PC-3 (cell line): ENCODE results near the gene PPP2R1B. TPM values are rescaled to one million over a fixed set of nuclear protein-coding genes. Genes with fewer than 3 reads are reported as not detected.

Experiments
- ATAC-seq: fragments of 200-7000 bp; cut with Tn5 transposase; 2 replicates; pipeline ENCODE4 v1.9.1; 2020; ENCODE audit warnings: mild to moderate bottlenecking, moderate library complexity
- BruUV-seq: library from RNA; stranded (reverse); fragments of 400-500 nt; replicated peaks from 2 replicates; lab custom pipeline; 2021; lab: Mats Ljungman, UMichigan
- CTCF ChIA-PET: fragments of 300-600 bp; sonication (Branson Sonifier 250); formaldehyde crosslinking; loops from one replicate; lab custom pipeline; 2022; ENCODE audit warnings: antibody characterized with exemption; lab: Charles Lee
- POLR2A ChIA-PET: fragments of 300-600 bp; sonication (Branson Sonifier 250); formaldehyde crosslinking; loops from one replicate; lab custom pipeline; 2022; ENCODE audit warnings: antibody characterized with exemption; ENCODE audit not compliant: unreplicated experiment; lab: Charles Lee
- DNase-seq: peaks from one replicate; pipeline ENCODE4 v3.0.0-alpha.2; 2015
- H2AFZ ChIP-seq: fragments of 300-600 bp; sonication (generic); 2 replicates; pipeline ENCODE4 v1.6.0; 2016; ENCODE audit warnings: antibody characterized with exemption, low read length
- H3F3A ChIP-seq: fragments of 300-600 bp; sonication (generic); one replicate; pipeline ENCODE4 v1.6.0; 2017; ENCODE audit warnings: antibody characterized with exemption, low read length, control low read depth, mild to moderate bottlenecking; ENCODE audit not compliant: unreplicated experiment
- H3K27ac ChIP-seq: fragments of 300-600 bp; sonication (generic); 2 replicates; pipeline ENCODE4 v1.5.1; 2016; ENCODE audit warnings: mild to moderate bottlenecking, low read length
- H3K27me3 ChIP-seq: fragments of 300-600 bp; sonication (generic); 2 replicates; pipeline ENCODE4 v1.6.1; 2016; ENCODE audit warnings: low read length, mixed read lengths
- H3K36me3 ChIP-seq: fragments of 300-600 bp; sonication (generic); 2 replicates; pipeline ENCODE4 v1.6.1; 2016; ENCODE audit warnings: low read depth, mixed run types, low read length, mixed read lengths
- H3K4me1 ChIP-seq: fragments of 300-600 bp; sonication (generic); 2 replicates; pipeline ENCODE4 v1.5.1; 2016; ENCODE audit warnings: low read length; ENCODE audit not compliant: insufficient read depth
- H3K4me2 ChIP-seq: fragments of 300-600 bp; sonication (generic); 2 replicates; pipeline ENCODE4 v1.6.0; 2016; ENCODE audit warnings: low read length
- H3K4me3 ChIP-seq: fragments of 300-600 bp; sonication (generic); 2 replicates; pipeline ENCODE4 v1.5.1; 2016; ENCODE audit warnings: mild to moderate bottlenecking, low read length, mixed read lengths
- H3K79me2 ChIP-seq: fragments of 300-600 bp; sonication (generic); 2 replicates; pipeline ENCODE4 v1.6.1; 2017; ENCODE audit warnings: low read length, mixed read lengths
- H3K9ac ChIP-seq: fragments of 300-600 bp; sonication (generic); 2 replicates; pipeline ENCODE4 v1.6.0; 2016; ENCODE audit warnings: mild to moderate bottlenecking, low read length
- H3K9me2 ChIP-seq: fragments of 300-600 bp; sonication (generic); replicated peaks from 2 replicates; pipeline ENCODE4 v1.6.1; 2016; ENCODE audit warnings: mixed run types, low read length, mixed read lengths
- H3K9me3 ChIP-seq: fragments of 300-600 bp; sonication (generic); 2 replicates; pipeline ENCODE4 v1.6.1; 2016; ENCODE audit warnings: low read length, mixed read lengths
- H4K20me1 ChIP-seq: fragments of 300-600 bp; sonication (generic); 2 replicates; pipeline ENCODE4 v1.6.1; 2016; ENCODE audit warnings: low read length, mixed read lengths
- CTCF ChIP-seq: fragments of 300-600 bp; sonication (generic); conservative IDR thresholded peaks from 2 replicates; pipeline ENCODE4 v1.5.1; 2017; ENCODE audit warnings: antibody characterized with exemption, low read depth, mild to moderate bottlenecking, low read length
- EZH2 ChIP-seq: fragments of 300-600 bp; sonication (generic); IDR thresholded peaks from one replicate; pipeline ENCODE4 v1.6.1; 2017; ENCODE audit warnings: antibody characterized with exemption, mild to moderate bottlenecking, low read length; ENCODE audit not compliant: unreplicated experiment
- EZH2phosphoT487 ChIP-seq: fragments of 300-600 bp; sonication (generic); IDR thresholded peaks from 2 replicates; pipeline ENCODE4 v1.6.1; 2018; ENCODE audit warnings: mild to moderate bottlenecking, antibody characterized with exemption, low read length, borderline replicate concordance
- intact Hi-C: fragments of 100-400 bp; cut with micrococcal nuclease; formaldehyde crosslinking; loops from 2 replicates; pipeline ENCODE4 v1.9.0; 2023
- total RNA-seq: library from RNA; depleted of rRNA; stranded (reverse); fragments of >200 nt; gene quantifications from 2 replicates; pipeline ENCODE4 v1.2.3, GENCODE V29; 2014

The PPP2R1B gene
- total RNA-seq, 1 experiment from 2014 or later = 41.5 TPM

GRCh38 chr11:111733611-111734088 is 32.5 kb downstream of the PPP2R1B start:
- Histone ChIP-seq H3K27ac (no peak overlapping the region), H2AFZ (no peak overlapping the region), H3F3A (peaks cover 6% of the 10 kb centered on the region), H3K9me3 (no peaks in the 10 kb centered on the region), H3K4me1 (peaks cover 45% of the 10 kb centered on the region), H3K27me3 (no peaks in the 10 kb centered on the region), H3K79me2 (no peaks in the 10 kb centered on the region), H3K9me2 (no peaks in the 10 kb centered on the region), H3K36me3 (0 out of 2 replicates have a peak, but pooled peaks cover 3% of the 10 kb centered on the region), H3K4me3 (no peak overlapping the region), H3K4me2 (no peak overlapping the region), H4K20me1 (no peaks in the 10 kb centered on the region), H3K9ac (no peak overlapping the region)
- intact Hi-C loops = loop anchor here (2.0 kb wide), 1 partner anchor 15 kb away; no protein-coding TSS in a partner anchor
- no peak for DNase-seq
- ATAC-seq = no peak
- no peak for TF ChIP-seq EZH2phosphoT487
- no peak for TF ChIP-seq EZH2
- no peak for TF ChIP-seq CTCF
- CTCF ChIA-PET = no interaction called here
- POLR2A ChIA-PET = no interaction called here
- BruUV-seq = no TSS peak

GRCh38 chr11:111733016-111733415 is 33.2 kb downstream of the PPP2R1B start:
- Histone ChIP-seq H3K9me2 (no peaks in the 10 kb centered on the region), H3K27ac (no peak overlapping the region), H3K27me3 (no peaks in the 10 kb centered on the region), H3K4me2 (no peak overlapping the region), H3K4me3 (no peak overlapping the region), H3K79me2 (no peaks in the 10 kb centered on the region), H4K20me1 (no peaks in the 10 kb centered on the region), H3F3A (peaks cover 6% of the 10 kb centered on the region), H3K9me3 (no peaks in the 10 kb centered on the region), H3K36me3 (0 out of 2 replicates have a peak, but pooled peaks cover 3% of the 10 kb centered on the region), H3K4me1 (peaks cover 45% of the 10 kb centered on the region), H3K9ac (no peak overlapping the region), H2AFZ (no peak overlapping the region)
- DNase-seq = no peak
- ChIA-PET POLR2A (interaction anchor here (0.5 kb wide), 1 partner anchor 9 kb away, joined by 4 read pairs; no protein-coding TSS in a partner anchor), CTCF (no interaction called here)
- no TSS peak for BruUV-seq
- intact Hi-C loops = no loop called here
- no peak for TF ChIP-seq CTCF
- TF ChIP-seq EZH2 = no peak
- no peak for TF ChIP-seq EZH2phosphoT487
- no peak for ATAC-seq

- no peak overlapping the region for H3K4me3 ChIP-seq
- no peak for TF ChIP-seq CTCF
- no peak for TF ChIP-seq EZH2phosphoT487
- no peak for TF ChIP-seq EZH2
- H4K20me1 ChIP-seq = no peaks in the 10 kb centered on the region
- no peak overlapping the region for H3K4me2 ChIP-seq
- H3K9me2 ChIP-seq = no peaks in the 10 kb centered on the region
- H3F3A ChIP-seq = peaks cover 6% of the 10 kb centered on the region
- no TSS peak for BruUV-seq
- H3K9me3 ChIP-seq = no peaks in the 10 kb centered on the region
- intact Hi-C loops = loop anchor here (1.0 kb wide), 3 partner anchors 14 to 130 kb away; partner anchors contain the start of genes PPP2R1B and SIK2
- H3K79me2 ChIP-seq = no peaks in the 10 kb centered on the region
- peaks cover 43% of the 10 kb centered on the region for H3K4me1 ChIP-seq
- H3K27me3 ChIP-seq = no peaks in the 10 kb centered on the region
- no peak overlapping the region for H2AFZ ChIP-seq
- ChIA-PET CTCF (no interaction called here), POLR2A (interaction anchor here (0.5 kb wide), 1 partner anchor 200 kb away, joined by 3 read pairs; no protein-coding TSS in a partner anchor)
- H3K9ac ChIP-seq = peak overlapping the region; percentile 67
- no peak for DNase-seq
- H3K36me3 ChIP-seq = no peaks in the 10 kb centered on the region
- H3K27ac ChIP-seq = peak overlapping the region; percentile 89
- ATAC-seq = no peak
These were observed 34.4 kb downstream of the PPP2R1B start for GRCh38 chr11:111731821-111732220.
